Subcutaneous adipose tissue (tissue), 4 donors: ENCODE data around the gene SPN. TPM values are rescaled to one million over a fixed set of nuclear protein-coding genes. Genes with fewer than 3 reads are reported as not detected.

Source experiments
- CTCF ChIP-seq: fragments of 450-650 bp; IDR thresholded peaks from one replicate; pipeline ENCODE4 v1.5.1; 2016; ENCODE audit warnings: low read depth, mild to moderate bottlenecking, control low read depth, antibody characterized with exemption, moderate library complexity
- total RNA-seq, 4 donors: library from RNA; depleted of rRNA; stranded (reverse); fragments of >200 nt; gene quantifications; one replicate each; pipeline ENCODE4 v1.1.0, GENCODE V29; 2016

SPN gene
- total RNA-seq, 4 donors from 2014 or later, result 1.1 to 8.7 (median 1.8) TPM

DNA sequence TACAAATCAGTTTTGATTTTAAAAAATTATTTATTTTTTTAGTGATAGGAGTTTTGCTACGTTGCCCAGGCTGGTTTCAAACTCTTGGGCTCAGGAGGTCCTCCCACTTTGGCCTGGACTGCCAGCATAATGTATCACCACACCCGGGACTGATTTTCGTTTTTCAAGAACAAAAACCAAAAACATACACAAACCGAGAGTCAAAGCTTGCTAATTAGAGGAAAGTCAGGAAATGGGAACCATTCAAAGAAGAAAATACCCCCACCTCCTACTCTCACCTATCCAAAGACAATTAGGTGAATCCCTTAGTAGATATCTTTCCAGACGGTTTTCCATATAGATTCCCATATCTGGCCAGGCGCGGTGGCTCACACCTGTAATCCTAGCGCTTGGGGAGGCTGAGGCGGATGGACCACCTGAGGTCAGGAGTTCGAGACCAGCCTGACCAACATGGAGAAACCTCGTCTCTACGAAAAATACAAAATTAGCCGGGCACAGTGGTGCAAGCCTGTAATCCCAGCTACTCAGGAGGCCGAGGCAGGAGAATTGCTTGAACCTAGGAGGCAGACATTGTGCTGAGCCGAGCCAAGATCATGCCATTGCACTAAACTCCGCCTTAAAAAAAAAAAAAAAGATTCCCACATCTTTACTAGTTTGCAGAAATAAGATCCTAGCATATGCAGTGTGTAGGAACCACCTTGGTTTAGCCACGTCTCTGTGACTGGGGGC lies 883 bp upstream of the SPN start:
- TF ChIP-seq CTCF, result no peak

DNA sequence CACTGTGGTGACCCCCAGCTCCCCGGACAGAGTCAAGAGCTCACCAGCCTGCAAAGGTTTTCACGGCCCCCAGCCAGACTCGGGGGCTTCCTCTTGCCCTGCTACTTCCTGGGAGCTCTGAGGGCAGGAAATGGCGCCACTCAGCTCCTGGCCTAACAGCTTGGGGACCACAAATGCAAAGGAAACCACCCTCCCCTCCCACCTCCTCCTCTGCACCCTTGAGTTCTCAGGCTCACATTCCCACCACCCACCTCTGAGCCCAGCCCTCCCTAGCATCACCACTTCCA lies 375 bp upstream of the SPN start:
- TF ChIP-seq CTCF, result no peak

DNA sequence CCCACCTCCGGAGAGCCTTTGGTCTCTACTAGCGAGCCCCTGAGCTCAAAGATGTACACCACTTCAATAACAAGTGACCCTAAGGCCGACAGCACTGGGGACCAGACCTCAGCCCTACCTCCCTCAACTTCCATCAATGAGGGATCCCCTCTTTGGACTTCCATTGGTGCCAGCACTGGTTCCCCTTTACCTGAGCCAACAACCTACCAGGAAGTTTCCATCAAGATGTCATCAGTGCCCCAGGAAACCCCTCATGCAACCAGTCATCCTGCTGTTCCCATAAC lies 702 bp downstream of the SPN start:
- no peak for TF ChIP-seq CTCF

- TF ChIP-seq CTCF, result no peak
Measured at GRCh38 chr16:29664091-29664921, 1.3 kb downstream of the SPN start.

DNA sequence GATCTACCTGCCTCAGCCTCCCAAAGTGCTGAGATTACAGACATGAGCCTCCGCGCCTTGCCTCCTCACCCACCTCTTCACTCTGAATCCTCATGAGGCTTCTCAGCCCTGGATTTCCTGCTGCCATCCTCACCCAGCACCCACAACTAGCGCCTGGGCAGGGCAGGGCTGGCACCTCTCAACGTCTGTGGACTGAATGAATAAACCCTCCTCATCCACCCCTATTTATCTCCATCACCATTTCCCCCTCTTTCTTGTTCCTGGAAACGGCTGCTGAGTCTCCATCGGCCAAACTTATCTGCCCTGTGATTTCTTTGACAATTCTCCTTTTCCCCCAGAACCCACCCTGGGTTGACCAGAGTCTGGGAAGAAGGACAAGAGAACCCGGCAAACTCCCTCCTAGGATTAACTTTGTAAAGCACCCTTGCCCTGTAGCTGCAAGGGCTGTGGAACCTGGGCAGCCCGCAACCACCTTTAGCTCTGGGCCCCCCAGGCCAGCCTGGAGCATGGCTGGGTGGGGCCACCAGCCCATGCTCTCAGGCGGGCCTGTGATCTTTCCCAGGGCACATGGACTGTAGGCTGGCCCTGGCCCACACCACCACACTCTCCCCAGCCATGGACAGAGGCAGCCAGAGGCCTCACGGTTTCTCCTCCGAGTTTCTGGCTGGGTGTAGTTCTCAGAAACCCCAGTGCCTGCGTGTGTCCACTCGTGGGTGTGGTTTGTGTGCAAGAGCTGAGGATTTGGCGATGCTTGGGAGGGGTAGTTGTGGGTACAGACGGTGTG lies 2.4 kb downstream of the SPN start:
- no peak for TF ChIP-seq CTCF

DNA sequence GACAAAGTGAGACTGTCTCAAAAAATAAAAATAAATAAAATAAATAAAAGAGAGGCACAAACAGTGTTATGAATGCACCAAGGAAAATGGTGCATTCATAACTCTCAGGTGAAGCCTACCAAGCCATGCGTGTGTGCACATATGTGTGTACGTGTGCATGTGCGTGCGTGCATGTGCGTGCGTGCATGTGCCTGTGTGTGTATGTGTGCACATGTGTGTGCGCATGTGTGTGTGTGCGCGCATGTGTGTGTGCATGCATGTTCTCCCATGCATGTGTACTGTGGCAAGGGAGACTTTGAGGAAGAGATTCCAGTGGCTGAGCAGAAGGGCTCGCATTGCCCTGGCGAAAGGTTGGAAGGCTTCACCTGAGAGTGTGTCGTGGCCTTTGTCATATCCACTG lies 4.7 kb downstream of the SPN start:
- no peak for TF ChIP-seq CTCF

DNA sequence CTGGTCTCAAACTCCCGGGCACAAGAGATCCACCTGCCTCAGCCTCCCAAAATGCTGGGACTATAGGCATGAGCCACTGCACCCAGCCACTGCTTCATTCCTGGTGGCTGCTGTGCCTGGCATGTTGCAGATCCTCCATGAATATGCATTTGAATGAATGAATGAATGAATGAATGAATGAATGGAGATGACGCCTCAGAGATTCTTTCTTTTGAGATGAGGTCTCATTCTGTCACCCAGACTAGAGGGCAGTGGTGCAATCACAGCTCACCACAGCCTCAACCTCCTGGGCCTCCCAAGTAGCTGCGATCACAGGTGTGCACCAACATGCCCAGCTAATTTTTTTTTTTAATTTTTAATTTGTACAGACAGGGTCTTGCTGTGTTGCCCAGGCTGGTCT lies 5.2 kb downstream of the SPN start:
- no peak for TF ChIP-seq CTCF
